ENCODE results near the gene CCNL2. TPM values are rescaled to one million over a fixed set of nuclear protein-coding genes. Genes with fewer than 3 reads are reported as not detected.

Gene CCNL2
- polyA plus RNA-seq, 4 donors: 205 to 377 (median 227) TPM

DNA sequence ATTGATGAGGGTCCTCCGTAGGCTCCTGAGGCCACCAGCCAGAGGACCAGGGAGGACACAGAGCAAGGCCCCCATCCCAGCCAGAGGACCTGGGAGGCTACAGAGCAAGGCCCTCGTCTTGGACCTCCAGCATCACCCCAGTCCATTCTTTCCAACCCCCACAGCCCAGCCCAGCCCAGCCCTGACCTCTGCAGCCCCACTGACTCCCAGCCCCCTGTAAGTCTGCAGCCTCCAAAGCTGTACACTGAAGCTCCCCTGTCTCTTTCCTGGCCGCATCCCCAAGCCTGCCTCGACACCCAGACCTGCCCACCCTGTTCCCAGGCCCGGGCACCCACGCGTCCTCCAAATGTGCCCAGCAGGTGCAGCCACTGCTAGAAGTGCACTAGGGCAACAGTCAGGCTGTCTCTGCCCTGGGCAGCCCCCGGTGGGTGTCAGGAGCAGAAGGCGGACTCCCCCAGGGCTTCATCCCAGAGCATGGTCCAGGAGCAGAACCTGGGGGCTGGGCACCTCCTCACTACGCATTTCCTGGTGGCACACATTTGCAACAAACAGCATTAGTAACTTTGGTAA, 52.0 kb downstream of the CCNL2 start:
- no peak for DNase-seq (ENCODE audit: low read depth in 4 of 4, low spot score in 3 of 4)

DNA sequence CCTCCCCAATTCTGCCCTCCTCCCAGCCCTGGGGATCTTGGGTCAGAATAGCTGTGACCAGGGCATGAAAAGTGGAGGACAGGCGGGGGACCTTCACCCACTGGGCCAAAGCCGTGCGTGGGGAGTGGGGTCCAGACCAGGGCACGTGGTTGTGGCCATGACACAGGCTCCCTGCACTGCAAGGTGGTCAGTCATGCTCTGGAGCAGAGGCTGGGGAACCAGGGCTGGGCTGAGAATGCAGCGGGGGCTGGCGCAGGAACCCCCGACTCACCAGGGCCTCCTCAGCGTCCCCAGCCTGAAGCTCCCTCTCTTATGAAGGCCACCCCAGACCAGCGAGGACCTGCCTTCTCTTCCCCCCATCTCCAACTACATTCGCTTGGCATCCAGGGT, 52.6 kb downstream of the CCNL2 start:
- DNase-seq (ENCODE audit: low read depth in 4 of 4, low spot score in 3 of 4): no peak

- no peak for DNase-seq (ENCODE audit: low read depth in 4 of 4, low spot score in 3 of 4)
Measured at GRCh38 chr1:1345860-1346500, 53.2 kb downstream of the CCNL2 start.

DNA sequence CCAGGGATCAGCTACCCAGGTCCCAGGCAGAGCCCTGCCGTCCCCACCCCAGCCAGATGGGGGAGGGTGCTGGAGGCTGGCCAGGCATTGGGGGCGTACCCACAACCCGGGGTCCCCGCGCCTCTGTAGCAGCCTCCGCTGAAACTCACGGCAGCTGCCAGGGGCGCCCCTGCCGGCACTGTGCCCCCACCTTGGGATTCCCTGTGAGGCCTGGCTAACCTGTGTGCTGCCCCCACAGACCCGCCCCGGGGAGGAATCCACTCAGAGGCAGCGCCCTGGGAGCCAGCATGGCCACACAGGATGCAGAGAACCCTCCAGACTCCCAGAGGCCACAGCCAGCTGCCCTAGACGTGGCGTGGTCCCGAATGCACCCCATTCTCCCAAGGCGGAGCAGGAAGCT, 53.8 kb downstream of the CCNL2 start:
- no peak for DNase-seq (ENCODE audit: low read depth in 4 of 4, low spot score in 3 of 4)

DNA sequence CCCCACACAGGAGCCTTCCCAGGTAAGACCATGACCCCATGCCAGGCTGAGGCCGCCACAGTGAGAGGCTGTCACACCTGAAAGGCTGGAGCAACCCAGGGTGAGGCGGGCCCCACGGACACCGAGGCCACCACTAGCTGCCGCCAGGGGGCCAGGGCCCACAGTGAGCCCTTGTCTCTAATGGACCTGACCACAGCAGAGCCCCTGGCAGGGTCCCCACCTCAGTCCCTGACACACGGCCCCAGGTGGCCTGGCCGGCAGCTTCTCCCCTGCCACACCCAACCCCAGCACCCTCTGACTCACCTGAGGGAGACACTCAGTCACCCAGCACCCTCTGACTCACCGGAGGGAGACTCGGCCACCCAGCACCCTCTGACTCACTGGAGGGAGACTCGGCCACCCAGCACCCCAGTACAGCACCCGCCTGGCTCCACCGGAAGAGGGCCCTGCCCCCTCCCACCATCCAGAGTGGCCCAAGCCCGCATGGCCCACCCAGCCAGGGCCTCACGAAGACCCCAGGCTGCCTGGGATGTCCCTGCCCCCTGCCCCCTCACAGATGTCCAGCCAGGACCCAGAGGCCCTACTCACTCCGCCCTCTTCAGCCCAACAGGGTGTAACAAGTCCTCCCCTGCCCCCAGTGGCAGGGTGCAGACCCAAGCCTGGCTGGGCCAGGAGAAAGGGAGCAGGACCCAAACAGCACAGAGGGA, 54.3 kb downstream of the CCNL2 start:
- no peak for DNase-seq (ENCODE audit: low read depth in 4 of 4, low spot score in 3 of 4)

DNA sequence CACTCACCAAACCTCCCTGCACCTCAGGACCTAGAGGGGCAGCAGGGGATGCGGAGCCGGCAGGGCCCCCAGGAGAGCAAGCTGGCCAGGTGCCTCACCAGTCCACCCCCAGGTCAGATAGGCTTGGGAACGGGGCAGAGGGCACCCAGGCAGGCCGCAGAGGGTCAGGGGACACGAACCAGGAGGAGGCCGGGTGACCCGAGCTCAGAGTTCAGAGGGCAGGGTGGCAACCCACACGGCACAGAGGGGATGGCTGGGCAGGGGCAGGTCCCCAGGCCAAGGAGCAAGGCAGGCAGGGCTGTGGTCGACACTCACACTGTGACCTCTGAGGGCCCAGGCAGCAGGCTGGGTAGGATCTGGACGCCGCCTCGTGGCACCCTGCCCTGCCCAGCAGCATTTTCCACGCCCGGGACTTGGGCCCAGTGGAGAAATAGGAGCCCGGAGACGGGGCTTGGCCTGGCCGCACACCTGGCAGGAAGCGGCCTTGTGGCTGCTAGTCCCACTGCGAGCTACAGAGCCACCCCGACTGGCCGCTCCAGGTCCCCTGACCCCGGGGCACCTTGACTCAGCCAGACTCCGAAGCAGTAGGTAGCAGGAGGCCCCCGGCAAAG, 55.2 kb downstream of the CCNL2 start:
- no peak for DNase-seq (ENCODE audit: low read depth in 4 of 4, low spot score in 3 of 4)

GRCh38 chr1:1342584-1343115, 56.5 kb downstream of the CCNL2 start:
- DNase-seq (ENCODE audit: low read depth in 4 of 4, low spot score in 3 of 4): no peak

- no peak for DNase-seq (ENCODE audit: low read depth in 4 of 4, low spot score in 3 of 4)
Measured at GRCh38 chr1:1342061-1342562, 57.0 kb downstream of the CCNL2 start.

GRCh38 chr1:1341549-1342021, 57.5 kb downstream of the CCNL2 start:
- DNase-seq (ENCODE audit: low read depth in 4 of 4, low spot score in 3 of 4): no peak

- DNase-seq (ENCODE audit: low read depth in 4 of 4, low spot score in 3 of 4): no peak
Measured at GRCh38 chr1:1340791-1341548, 58.2 kb downstream of the CCNL2 start.

- no peak for DNase-seq (ENCODE audit: low read depth in 4 of 4, low spot score in 3 of 4)
Measured at GRCh38 chr1:1340185-1340584, 59.0 kb downstream of the CCNL2 start.

GRCh38 chr1:1338278-1338677, 60.9 kb downstream of the CCNL2 start:
- no peak for DNase-seq (ENCODE audit: low read depth in 4 of 4, low spot score in 3 of 4)

- DNase-seq (ENCODE audit: low read depth in 4 of 4, low spot score in 3 of 4): no peak
Measured at GRCh38 chr1:1337793-1338147, 61.4 kb downstream of the CCNL2 start.

DNA sequence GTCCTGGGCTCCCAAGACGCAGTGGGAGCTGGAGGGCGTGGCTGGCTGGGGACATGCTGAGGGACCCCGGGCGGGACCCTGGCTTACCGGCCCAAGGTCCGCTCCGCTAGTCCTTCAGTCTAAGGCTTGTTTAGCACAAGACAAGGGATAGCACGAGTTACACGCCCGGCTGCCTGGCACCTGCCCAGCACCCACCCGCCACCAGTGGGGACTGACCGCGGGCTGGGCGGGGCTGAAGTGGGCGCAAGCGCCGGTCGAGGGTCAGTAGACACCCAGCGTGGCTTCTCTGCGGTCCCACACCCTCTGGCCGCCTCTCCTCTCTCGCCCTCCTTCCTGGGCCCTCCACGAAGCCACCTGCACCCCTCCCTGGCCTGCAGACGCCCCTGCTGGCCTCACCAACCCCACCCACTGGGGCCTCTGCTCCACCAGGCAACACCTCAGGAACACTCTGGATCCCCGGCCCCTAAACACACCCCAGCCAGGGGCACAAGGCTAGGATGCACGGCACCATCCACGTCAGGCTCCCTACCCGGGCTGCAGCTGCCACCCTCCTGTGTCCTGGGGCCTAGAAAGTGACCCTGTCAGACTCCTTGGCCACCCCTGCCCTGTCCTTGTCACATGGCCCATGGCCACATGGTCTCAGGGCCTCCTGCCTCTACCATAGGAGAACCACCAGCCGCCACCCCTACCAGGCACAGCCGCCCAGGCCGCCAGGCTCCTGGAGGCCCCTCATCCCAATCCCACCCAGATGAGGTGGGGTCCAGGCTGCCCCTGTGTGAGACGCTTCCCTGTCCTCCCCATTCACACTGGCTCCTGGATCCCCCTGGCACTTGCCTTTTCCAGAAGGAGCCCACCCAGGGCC, 62.0 kb downstream of the CCNL2 start:
- DNase-seq (ENCODE audit: low read depth in 4 of 4, low spot score in 3 of 4): no peak

GRCh38 chr1:1336446-1336845, 62.7 kb downstream of the CCNL2 start:
- no peak for DNase-seq (ENCODE audit: low read depth in 4 of 4, low spot score in 3 of 4)

DNA sequence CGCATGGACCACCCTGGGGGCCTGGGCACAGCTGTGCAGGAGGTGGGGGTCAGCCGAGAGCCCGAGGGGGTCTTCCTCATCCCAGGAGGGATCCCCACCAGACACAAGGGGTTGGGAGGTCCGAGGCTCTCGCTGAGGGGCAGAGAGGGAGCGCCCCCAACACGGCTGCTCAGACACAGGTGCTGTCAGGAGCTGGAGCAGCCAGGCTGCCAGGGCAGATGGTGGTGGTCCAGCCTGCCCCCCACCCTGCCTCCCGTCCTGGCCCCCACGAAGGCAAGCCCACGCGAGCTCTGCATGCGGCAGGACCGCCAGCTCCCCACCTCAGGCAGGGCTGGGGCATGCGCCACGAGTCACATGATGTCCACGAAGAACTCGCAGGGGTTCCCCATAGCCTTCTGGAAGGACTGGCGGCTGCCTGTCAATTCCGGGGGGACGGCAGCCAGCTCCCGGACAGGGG, 63.3 kb downstream of the CCNL2 start:
- no peak for DNase-seq (ENCODE audit: low read depth in 4 of 4, low spot score in 3 of 4)

Measured in left renal pelvis (tissue), 4 donors.